K562 (cell line): ENCODE results near the gene ARHGEF3. TPM values are rescaled to one million over a fixed set of nuclear protein-coding genes. Genes with fewer than 3 reads are reported as not detected.

Source experiments
- ATAC-seq: fragments of 200-7000 bp; cut with Tn5 transposase; 3 replicates; pipeline ENCODE4 v1.9.1; 2020; ENCODE audit warnings: moderate library complexity
- BruUV-seq: library from RNA; stranded (reverse); fragments of 400-500 nt; replicated peaks from 2 replicates; lab custom pipeline; 2021; lab: Mats Ljungman, UMichigan
- CTCF ChIA-PET: fragments of 300-600 bp; formaldehyde crosslinking; extraction: SDS; loops from one replicate; lab custom pipeline; 2021; ENCODE audit warnings: low intra/inter-chr PET ratio; lab: Yijun Ruan, JAX
- POLR2A ChIA-PET: fragments of 300-600, 350-650 bp; sonication (Branson Sonifier 250); formaldehyde crosslinking; extraction: SDS; loops from one replicate; lab custom pipeline; 2021; ENCODE audit warnings: antibody characterized with exemption, inconsistent platforms; lab: Yijun Ruan, JAX
- DNase-seq, 4 experiments: peaks; one replicate each; pipeline versions ENCODE4 v3.0.0 to v3.0.0-alpha.2; 2011 to 2018; ENCODE audit warnings: low spot score in 3 of 4, mixed read lengths in 3 of 4; ENCODE audit errors: extremely low read depth in 1 of 4
- FAIRE-seq: peaks from 2 replicates; lab custom pipeline; 2011; peaks lifted over from hg19 to GRCh38; lab: Jason Lieb, UNC
- H2AFZ ChIP-seq: 2 replicates; pipeline ENCODE4 v1.6.0; 2011; ENCODE audit warnings: low read depth, low read length, control low read depth, inconsistent platforms
- H3K27ac ChIP-seq: fragments of 200-600 bp; 3 replicates; pipeline ENCODE4 v1.8.0; 2011; ENCODE audit warnings: low read depth, mild to moderate bottlenecking, control low read depth, inconsistent platforms, low read length, moderate library complexity, mixed read lengths; ENCODE audit errors: extremely low read depth
- H3K27me3 ChIP-seq, 2 experiments: fragments of 300-600 bp in 1 of 2; 2 replicates in 1 of 2; 3 replicates in 1 of 2; pipeline versions ENCODE4 v1.6.0 to v1.8.0; 2011; ENCODE audit warnings: inconsistent platforms in 2 of 2, low read length in 2 of 2, mild to moderate bottlenecking in 1 of 2, mixed read lengths in 1 of 2, moderate library complexity in 1 of 2; ENCODE audit not compliant: control insufficient read depth in 2 of 2, insufficient read depth in 2 of 2
- H3K36me3 ChIP-seq: fragments of 300-600 bp; 3 replicates; pipeline ENCODE4 v1.8.0; 2011; ENCODE audit warnings: mild to moderate bottlenecking, low read length, inconsistent platforms; ENCODE audit not compliant: control insufficient read depth, insufficient read depth
- H3K4me1 ChIP-seq, 2 experiments: fragments of 200-600 bp in 1 of 2; replicated peaks in 1 of 2; 2 replicates in 1 of 2; 3 replicates in 1 of 2; pipeline versions ENCODE4 v1.5.1 to v1.8.0; 2011; ENCODE audit warnings: inconsistent platforms in 2 of 2, low read length in 2 of 2, mild to moderate bottlenecking in 1 of 2, mixed read lengths in 1 of 2, moderate library complexity in 1 of 2; ENCODE audit not compliant: control insufficient read depth in 2 of 2, insufficient read depth in 2 of 2
- H3K4me2 ChIP-seq: 2 replicates; pipeline ENCODE4 v1.6.1; 2011; ENCODE audit warnings: low read length, control low read depth, inconsistent platforms, mixed read lengths; ENCODE audit not compliant: insufficient read depth
- H3K4me3 ChIP-seq: fragments of 200-600 bp; sonication (generic), shearing (Covaris generic); 2 replicates; pipeline ENCODE4 v1.5.1; 2016; ENCODE audit warnings: control low read depth, inconsistent platforms
- H3K79me2 ChIP-seq: fragments of 200-600 bp; 3 replicates; pipeline ENCODE4 v1.8.0; 2011; ENCODE audit warnings: low read length, inconsistent platforms; ENCODE audit not compliant: control insufficient read depth, insufficient read depth
- H3K9ac ChIP-seq, 2 experiments: 2 replicates each; pipeline versions ENCODE4 v1.6.0 to v1.6.1; 2011; ENCODE audit warnings: low read depth in 2 of 2, low read length in 2 of 2, control low read depth in 1 of 2, inconsistent platforms in 1 of 2, mild to moderate bottlenecking in 1 of 2, mixed read lengths in 1 of 2; ENCODE audit not compliant: insufficient read depth in 1 of 2
- H3K9me1 ChIP-seq: one replicate; pipeline ENCODE4 v1.6.0; 2011; ENCODE audit warnings: inconsistent platforms, mild to moderate bottlenecking, low read length, moderate library complexity; ENCODE audit not compliant: control insufficient read depth, insufficient read depth
- H3K9me3 ChIP-seq: replicated peaks from 2 replicates; pipeline ENCODE4 v1.5.1; 2011; ENCODE audit warnings: low read depth, low read length, inconsistent platforms; ENCODE audit not compliant: control insufficient read depth, insufficient read depth
- H4K20me1 ChIP-seq: replicated peaks from 2 replicates; pipeline ENCODE4 v1.6.1; 2011; ENCODE audit warnings: low read length, inconsistent platforms, mixed read lengths; ENCODE audit not compliant: control insufficient read depth, insufficient read depth
- ARNT ChIP-seq, 2 experiments: fragments of 450-650 bp; IDR thresholded peaks; 2 replicates each; pipeline ENCODE4 v1.6.1; 2016; ENCODE audit warnings: mild to moderate bottlenecking in 1 of 2
- C11orf30 ChIP-seq: fragments of 450-650 bp; IDR thresholded peaks from 2 replicates; pipeline ENCODE4 v1.6.1; 2016; ENCODE audit warnings: low read depth, mild to moderate bottlenecking
- CEBPB ChIP-seq: fragments of 450-650 bp; IDR thresholded peaks from 2 replicates; pipeline ENCODE4 v1.6.1; 2016; ENCODE audit warnings: missing genetic modification characterization, missing compliant biosample characterization
- CEBPG ChIP-seq, 3 experiments: fragments of 200-800 bp in 1 of 3; sonication (Bioruptor generic) in 1 of 3; sonication (generic) in 1 of 3; formaldehyde crosslinking in 1 of 3; IDR thresholded peaks in 2 of 3; conservative IDR thresholded peaks in 1 of 3; 2 replicates each; pipeline versions ENCODE4 v1.6.1 to v1.8.0; 2016 to 2022; ENCODE audit warnings: missing compliant biosample characterization in 2 of 3, missing genetic modification characterization in 2 of 3, mild to moderate bottlenecking in 1 of 3, missing genetic modification reagents in 1 of 3
- CTBP1 ChIP-seq: fragments of 450-650 bp; IDR thresholded peaks from 2 replicates; pipeline ENCODE4 v1.6.1; 2016; ENCODE audit warnings: borderline replicate concordance
- ETV1 ChIP-seq: fragments of 450-650 bp; conservative IDR thresholded peaks from 2 replicates; pipeline ENCODE4 v1.6.1; 2016; ENCODE audit warnings: missing genetic modification characterization, control low read depth, low read depth, missing compliant biosample characterization
- ZNF583 ChIP-seq: fragments of 250-450 bp; sonication (Bioruptor Pico); IDR thresholded peaks from 2 replicates; pipeline ENCODE4 v1.4.0; 2020
- whole genome bisulfite sequencing: fragments of 100-300 bp; shearing (Covaris generic); methylation state at CpG from one replicate; pipeline ENCODE4 v1.1.6; 2016; ENCODE audit warnings: low coverage, mixed read lengths; ENCODE audit not compliant: insufficient coverage; ENCODE audit errors: missing lambda C conversion rate; 5-methylcytosine and 5-hydroxymethylcytosine counted together
- in situ Hi-C: fragments of 300-500 bp; cut with MboI; formaldehyde crosslinking; loops from 4 replicates; pipeline ENCODE4 v1.15.0; 2018; ENCODE audit warnings: inconsistent platforms, mixed read lengths
- intact Hi-C: fragments of 100-400 bp; cut with micrococcal nuclease; formaldehyde crosslinking; loops from 2 replicates; pipeline ENCODE4 v1.14.2; 2022
- polyA plus RNA-seq, 8 experiments: library from polyadenylated mRNA; depleted of rRNA in 4 of 8; stranded (reverse) in 5 of 8; unstranded in 3 of 8; fragments of >200 nt; fragmentation: Nextera tagmentation in 2 of 8; fragmentation: Illumina TruSeq in 1 of 8; extraction: Ambion mirVana in 2 of 8; extraction: Trizol in 1 of 8; gene quantifications; 2 replicates each; pipeline versions ENCODE4 v1.2.1 to v1.2.3, GENCODE V29; 2011 to 2014; ENCODE audit warnings: inconsistent platforms in 1 of 8, missing spikeins in 1 of 8
- total RNA-seq, 7 experiments: library from RNA; depleted of rRNA in 6 of 7; stranded (reverse); fragments of >200 nt in 6 of 7; fragmentation: Illumina TruSeq in 2 of 7; extraction: Trizol in 2 of 7; gene quantifications; 2 replicates each; pipeline versions ENCODE4 v1.2.1 to v1.2.3, GENCODE V29; 2011 to 2021; ENCODE audit warnings: low replicate concordance in 1 of 7

ARHGEF3 gene
- total and polyA plus RNA-seq, 9 of the 15 experiments (the other 6 are each of a cell fraction or from before 2014, with no cell fraction given), result 0.77 to 2.7 (median 1.4) TPM

GRCh38 chr3:56836276-56837163 lies 34.8 kb upstream of the ARHGEF3 start:
- CTCF ChIA-PET, result no interaction called here
- no peak overlapping the region for H3K27ac ChIP-seq
- intact Hi-C loops, result no loop called here
- H4K20me1 ChIP-seq, result no peaks in the 10 kb centered on the region
- no peak overlapping the region for H3K4me2 ChIP-seq
- in situ Hi-C loops, result no loop called here
- FAIRE-seq, result no peak
- no peak for ATAC-seq
- H3K9me1 ChIP-seq, result no peaks in the 10 kb centered on the region
- DNase-seq, result no peak
- H3K9ac ChIP-seq, result no peak overlapping the region
- H3K9me3 ChIP-seq, result no peaks in the 10 kb centered on the region
- H3K4me1 ChIP-seq, result no peaks in the 10 kb centered on the region; a peak in 1 of 5 replicates
- POLR2A ChIA-PET, result interaction anchor here (0.9 kb wide), 1 partner anchor 11 kb away, joined by 3 read pairs; no protein-coding TSS in a partner anchor
- no peaks in the 10 kb centered on the region for H3K79me2 ChIP-seq
- TF ChIP-seq CEBPB (tag) (peak; percentile 14; the same call in 1 of the 2 replicates), C11orf30 (no peak), ETV1 (tag) (no peak), ARNT (IDR thresholded peaks at IDR 0.05) (no peak), ZNF583 (CRISPR knock-in tag) (no peak), CTBP1 (no peak), CEBPG (CRISPR knock-in tag; IDR thresholded peaks at IDR 0.05) (no peak), CEBPG (tag; conservative IDR thresholded peaks at IDR 0.05 in 1 of 2, IDR thresholded peaks at IDR 0.05 in 1 of 2) (peak in 1 of 2 experiments; percentile 46; a peak in 1 of 4 replicates)
- TF ChIP-seq, all 486 proteins: peak for 2
- WGBS, result 43% methylated on average over 9 of the region's 9 CpGs
- Histone ChIP-seq H3K27me3 (no peaks in the 10 kb centered on the region), H3K4me3 (no peak overlapping the region), H2AFZ (no peak overlapping the region), H3K36me3 (no peaks in the 10 kb centered on the region)
- BruUV-seq, result no TSS peak
